Activated naive CD8-positive, alpha-beta T cell treated with anti-CD3 and anti-CD28 coated beads, Interleukin-2, amount 50 U/mL, for 16 hours (primary cell): Measurements from ENCODE around the gene NFE2L3.

Source experiments
- DNase-seq: peaks from one replicate; pipeline ENCODE4 v3.0.0-alpha.2; 2020; ENCODE audit warnings: low read depth, low spot score

Gene NFE2L3

GRCh38 chr7:26199301-26200037, 47.5 kb downstream of the NFE2L3 start:
- peak; percentile 44 for DNase-seq

- peak; percentile 55 for DNase-seq
Observed at GRCh38 chr7:26200038-26200443, 48.0 kb downstream of the NFE2L3 start.

GRCh38 chr7:26200444-26201246, 48.6 kb downstream of the NFE2L3 start, which contains the start of gene HNRNPA2B1:
TSS of gene HNRNPA2B1 (minus strand) at chr7:26200746. CDS start at chr7:26200577, 169 bp downstream.
- DNase-seq: peak; percentile 94

- peak; percentile 68 for DNase-seq
Observed at GRCh38 chr7:26201247-26202018, 49.4 kb downstream of the NFE2L3 start, which contains the start of gene CBX3. TSS of gene CBX3 (plus strand) at chr7:26201745. CDS start at chr7:26202999, 1,254 bp downstream.

- DNase-seq: peak; percentile 49
Observed at GRCh38 chr7:26202019-26202990, 50.3 kb downstream of the NFE2L3 start.

GRCh38 chr7:26203016-26203415, 51.0 kb downstream of the NFE2L3 start:
- no peak for DNase-seq

- DNase-seq: no peak
Observed at GRCh38 chr7:26208040-26208439, 56.0 kb downstream of the NFE2L3 start.

GRCh38 chr7:26212921-26213718, 61.1 kb downstream of the NFE2L3 start:
- no peak for DNase-seq

- DNase-seq: no peak
Observed at GRCh38 chr7:26213807-26214515, 62.0 kb downstream of the NFE2L3 start.

- no peak for DNase-seq
Observed at GRCh38 chr7:26216049-26216448, 64.1 kb downstream of the NFE2L3 start.

- DNase-seq: no peak
Observed at GRCh38 chr7:26224359-26224758, 72.4 kb downstream of the NFE2L3 start.

- DNase-seq: no peak
Observed at GRCh38 chr7:26227987-26228386, 76.0 kb downstream of the NFE2L3 start.

GRCh38 chr7:26233902-26234511, 82.0 kb downstream of the NFE2L3 start:
- no peak for DNase-seq
